Measurements from ENCODE around the gene KDM6A.
"Not testable (repeated sequence)": the region's sequence is repeated elsewhere in the genome, so short reads cannot be mapped to it uniquely, and the experiment has no call there.

The KDM6A gene

DNA sequence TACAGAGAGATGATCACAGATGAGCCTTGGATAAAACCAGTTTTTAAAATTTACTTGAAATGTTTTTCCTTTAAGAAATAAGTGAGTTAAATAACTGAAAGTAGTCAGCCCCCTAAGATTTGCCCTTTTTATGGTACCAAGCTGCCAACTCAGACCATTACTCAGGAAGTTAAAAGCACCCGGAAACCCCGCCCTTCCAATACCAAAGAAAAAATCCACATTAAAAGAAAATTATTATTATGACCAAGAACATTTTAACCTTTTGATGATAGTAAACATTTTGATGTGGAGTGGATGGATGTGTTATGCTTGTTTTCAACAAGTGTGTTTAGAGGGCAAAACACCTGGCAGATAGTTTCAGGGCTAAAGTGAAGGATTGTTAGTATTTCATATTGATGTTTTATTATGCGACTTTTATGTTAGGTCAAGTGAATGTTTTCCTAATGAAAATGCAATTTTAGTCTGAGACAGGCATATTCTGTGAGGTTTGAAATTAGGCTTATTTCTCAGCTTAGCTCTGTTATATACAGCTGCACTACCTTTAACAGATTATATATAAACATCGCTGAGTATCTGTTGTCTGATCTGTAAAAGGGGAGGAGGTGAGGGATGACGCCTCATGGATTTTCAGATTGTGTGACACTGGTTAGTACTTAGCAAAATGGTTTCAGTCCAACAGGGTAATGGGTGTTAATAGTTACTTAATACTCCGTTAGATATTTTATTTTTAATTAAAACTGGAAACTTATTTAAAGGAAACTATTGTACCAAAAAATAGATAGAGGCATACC is 89.0 kb downstream of the KDM6A start:
- DNase-seq (ENCODE audit: low read depth), result no peak

DNA sequence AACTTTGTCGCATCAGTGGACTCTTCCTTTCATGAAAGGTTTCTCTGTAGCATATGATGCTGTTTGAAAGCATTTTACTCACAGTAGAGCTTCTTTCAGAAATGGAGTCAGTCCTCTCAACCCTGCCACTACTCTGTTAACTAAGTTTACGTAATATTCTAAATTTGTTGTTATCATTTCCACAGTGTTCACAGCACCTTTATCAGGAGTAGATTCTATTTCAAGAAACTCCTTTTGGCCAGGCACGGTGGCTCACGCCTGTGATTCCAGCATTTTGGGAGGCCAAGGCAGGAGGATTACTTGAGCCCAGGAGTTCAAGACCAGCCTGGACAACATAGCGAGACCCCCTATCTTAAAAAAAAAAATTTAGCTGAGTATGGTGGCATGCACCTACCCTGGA is 90.0 kb downstream of the KDM6A start:
- no peak for DNase-seq (ENCODE audit: low read depth)

DNA sequence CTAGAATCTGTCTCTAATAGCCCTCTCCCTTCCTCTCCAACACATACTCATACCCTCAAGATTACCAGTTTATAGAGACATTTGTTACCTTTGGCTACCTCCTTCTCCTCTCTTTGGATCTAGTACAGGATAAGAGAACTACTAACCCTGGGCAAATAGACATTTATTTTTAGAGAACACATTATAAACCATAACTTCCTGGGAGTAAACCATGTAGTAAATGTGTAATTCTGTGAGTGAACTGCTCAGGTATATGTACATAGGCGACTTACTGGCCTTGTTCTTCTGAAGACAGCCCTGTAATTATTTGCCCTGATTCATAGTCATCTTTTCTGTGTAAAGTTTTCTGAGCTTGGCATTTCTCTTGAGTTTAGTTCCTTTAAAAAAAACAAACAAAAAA is 94.2 kb downstream of the KDM6A start:
- DNase-seq (ENCODE audit: low read depth), result no peak

DNA sequence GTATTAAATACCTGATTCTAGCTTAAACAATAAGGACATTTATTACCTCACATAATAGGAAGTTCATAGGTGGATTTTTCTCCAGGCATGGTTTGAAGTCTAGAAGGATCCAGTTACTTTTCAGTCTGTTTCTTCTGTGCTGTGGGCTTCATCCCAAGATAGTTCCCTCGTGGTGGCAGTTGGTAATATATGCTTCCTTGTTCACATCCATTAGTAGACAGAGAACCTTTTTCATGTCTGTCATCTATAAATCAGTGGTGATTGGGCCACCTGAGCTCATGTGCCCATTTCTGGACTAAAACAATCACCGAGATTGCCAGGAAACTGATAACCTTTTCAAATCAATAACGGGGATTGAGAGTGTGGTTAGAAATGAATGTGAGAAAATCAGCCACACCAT is 97.7 kb downstream of the KDM6A start:
- DNase-seq (ENCODE audit: low read depth), result no peak

DNA sequence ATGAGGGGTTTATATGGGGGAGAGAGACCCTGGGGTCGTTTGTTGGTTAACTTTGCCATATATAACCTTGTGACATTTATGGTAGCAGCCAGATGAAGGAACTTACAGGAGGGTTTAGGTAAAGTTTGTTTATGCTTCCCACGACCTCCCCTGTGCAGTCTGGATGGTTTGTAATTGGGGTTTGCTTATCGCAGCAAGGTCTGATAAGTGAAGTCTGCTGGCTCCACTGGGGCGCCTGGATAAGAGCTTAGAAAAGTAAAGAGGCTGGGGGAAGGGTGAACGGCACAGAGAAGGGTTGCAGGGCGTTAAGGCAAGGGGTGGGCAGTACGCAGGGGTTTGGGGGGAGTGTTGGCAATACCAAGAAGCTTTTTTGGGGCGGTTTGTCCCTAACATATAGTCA is 98.7 kb downstream of the KDM6A start:
- DNase-seq (ENCODE audit: low read depth), result no peak

DNA sequence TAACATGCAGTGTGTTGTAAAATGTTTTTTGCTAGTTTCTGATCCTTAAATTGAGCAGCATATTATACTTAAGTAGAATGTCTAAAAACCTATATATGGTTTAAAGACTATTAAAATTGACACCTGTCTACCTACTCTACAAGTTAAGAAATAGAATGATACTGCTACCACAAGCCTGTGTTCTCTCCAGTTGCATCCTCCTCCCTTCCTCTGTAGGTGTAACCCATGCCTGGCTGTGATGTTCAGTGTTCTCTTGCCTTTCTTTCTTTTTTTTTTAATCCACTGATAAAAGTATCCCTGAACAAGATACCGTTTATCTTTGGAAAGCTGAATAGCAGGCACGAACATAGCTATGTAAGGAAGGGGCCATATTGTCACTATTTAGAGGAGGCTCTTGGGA is 99.1 kb downstream of the KDM6A start:
- no peak for DNase-seq (ENCODE audit: low read depth)

DNA sequence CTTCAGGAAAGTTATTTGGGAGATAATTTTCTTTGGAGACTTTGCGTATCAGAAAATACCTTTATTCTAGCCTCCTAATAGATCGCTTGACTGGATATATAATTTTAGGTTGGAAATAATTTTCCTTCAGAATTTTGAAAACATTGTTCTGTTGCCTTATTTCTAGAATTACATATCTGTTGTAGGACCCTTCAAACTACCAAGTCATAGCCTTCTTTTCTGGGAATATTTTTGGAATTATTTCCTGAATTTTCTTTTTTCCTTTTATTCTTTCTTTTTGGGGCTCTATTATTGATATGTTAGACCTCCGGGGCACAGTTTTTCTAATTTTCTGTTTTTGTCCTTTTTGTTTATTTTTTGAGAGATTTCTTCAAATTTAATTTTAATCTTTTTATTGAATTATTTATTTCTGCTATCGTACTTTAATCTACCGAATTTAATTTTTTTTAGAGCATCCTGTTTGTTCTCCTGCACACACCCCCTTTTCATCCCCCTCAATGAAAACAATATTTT is 100.5 kb downstream of the KDM6A start:
- no peak for DNase-seq (ENCODE audit: low read depth)

DNA sequence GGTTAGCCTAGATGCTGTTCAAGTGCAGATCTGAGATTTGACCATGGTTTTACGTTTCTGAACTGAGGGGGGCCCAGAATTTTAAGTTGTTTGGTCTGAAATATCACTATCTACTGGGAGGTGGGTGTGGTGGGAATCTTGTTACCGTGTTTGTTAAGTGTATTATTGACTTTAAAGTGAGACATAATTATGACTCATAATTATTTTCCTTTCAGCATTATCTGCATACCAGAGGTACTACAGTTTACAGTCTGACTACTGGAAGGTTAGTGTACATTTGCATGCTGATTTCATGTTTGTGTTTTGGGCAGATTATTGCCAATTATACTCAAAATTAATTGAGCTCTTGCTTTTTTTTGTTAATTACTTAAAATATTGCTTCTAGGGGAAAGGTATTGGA is 101.5 kb downstream of the KDM6A start:
- peak; percentile 46 for DNase-seq (ENCODE audit: low read depth)

DNA sequence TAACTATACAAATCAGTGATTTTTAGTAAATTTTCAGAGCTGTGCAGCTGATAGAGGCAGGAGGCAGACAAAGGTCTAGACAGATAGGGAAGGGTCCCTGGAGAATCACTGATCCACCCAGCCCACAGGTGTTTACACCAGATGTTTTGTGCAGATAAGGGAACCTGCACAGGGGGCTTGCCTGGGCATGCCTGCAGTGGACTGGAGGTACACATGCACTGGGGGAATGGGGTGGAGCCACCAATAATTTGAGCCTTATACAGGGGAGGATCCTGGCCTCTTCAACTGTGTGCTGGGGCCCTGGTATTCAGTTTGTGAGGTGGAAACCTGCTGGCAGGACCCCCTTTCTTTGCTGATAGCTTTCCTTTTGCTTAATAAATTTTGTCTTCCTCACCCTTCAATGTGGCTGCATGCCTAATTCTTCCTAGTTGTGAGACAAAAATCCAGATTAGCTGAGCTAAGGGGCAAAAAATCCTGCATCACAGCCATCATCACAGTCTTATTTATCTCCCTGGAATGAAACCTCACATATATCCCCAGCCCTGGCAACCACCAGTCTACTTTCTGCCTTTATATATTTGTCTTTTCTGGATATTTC is 102.8 kb downstream of the KDM6A start:
- peak; percentile 13 for DNase-seq (ENCODE audit: low read depth)

DNA sequence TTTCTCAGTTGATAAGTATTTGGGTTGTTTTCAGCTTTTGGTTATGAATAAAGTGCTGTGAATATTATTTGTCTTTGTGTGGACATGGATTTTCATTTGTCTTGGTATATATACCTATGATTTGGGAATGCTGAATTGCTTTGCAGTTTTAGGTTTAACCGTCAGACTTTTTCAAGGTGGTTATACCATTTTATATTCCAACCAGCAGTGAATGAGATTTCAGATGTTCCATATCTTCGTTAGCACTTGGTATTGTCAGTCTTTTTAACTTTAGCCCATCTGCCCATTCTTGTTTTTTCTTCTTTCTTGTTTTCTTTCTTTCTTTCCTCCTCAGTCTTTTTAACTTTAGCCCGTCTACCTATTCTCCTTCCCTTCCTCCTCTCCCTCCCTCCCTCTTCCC is 106.0 kb downstream of the KDM6A start:
- DNase-seq (ENCODE audit: low read depth), result no peak

DNA sequence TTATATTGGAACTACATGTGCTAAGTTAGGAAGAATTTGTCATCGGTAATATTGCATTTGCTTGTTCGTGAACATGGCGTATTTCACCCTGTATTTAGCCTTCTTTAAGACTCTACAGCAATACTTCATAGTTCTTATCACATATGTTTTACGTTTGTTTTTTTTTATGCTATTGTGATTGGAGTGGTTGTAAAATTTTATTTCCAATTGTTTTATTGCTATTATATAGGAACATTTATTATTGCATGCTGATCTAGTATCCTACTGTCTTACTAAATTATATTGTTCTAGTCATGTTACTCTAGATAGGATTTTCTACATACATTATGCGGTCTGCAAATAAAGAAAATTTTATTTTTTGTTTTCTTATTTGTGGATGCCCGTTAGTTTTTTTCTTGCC is 107.4 kb downstream of the KDM6A start:
- no peak for DNase-seq (ENCODE audit: low read depth)

DNA sequence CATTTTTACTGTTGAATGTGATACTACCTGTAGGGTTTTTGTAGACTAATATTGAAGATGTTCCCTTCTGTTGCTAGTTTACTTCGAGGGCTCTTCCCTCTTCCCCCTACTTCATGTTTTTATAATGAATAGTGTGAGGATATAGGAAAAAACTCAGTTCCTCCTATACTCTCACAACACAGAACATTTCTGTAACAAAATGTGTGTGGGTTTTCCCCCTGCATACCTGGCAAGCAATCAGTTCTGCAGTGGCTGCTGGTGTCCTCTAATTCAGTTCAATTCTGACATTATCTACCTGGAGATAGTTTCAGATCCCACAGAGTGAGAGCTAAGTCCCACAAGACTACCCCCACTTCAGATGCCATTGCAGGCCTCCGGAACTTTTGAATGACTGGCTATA is 107.9 kb downstream of the KDM6A start:
- DNase-seq (ENCODE audit: low read depth), result no peak

DNA sequence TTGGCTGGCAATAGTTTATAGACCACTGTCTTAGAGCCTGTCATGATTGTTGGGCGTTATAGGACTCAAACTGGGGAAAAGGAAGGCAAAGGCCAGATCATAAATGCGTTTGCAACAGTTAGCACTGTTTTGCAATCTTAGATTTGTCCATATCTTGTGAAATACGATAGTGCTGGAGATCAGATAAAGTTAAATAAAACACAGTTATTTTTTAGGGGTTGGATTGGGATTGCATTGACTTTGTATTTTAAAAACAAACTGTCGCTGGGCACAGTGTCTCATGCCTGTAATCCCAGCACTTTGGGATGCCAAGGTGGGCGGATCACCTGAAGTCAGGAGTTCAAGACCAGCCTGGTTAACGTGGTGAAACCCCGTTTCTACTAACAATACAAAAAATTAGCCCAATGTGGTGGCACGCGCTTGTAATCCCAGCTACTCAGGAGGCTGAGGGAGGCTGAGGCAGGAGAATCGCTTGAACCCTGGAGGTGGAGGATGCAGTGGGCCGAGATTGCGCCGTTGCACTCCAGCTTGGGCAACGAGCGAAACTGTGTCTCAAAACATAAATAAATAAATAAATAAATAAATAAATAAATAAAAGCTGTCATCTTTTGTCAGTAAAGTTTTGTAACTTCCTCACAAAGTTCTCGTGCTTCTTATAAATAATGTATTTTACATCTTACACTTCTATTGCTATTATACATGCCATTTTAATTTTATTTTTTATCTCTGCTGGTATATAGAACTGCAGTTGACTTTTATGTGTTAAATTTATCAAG is 117.2 kb downstream of the KDM6A start:
- no peak for DNase-seq (ENCODE audit: low read depth)

DNA sequence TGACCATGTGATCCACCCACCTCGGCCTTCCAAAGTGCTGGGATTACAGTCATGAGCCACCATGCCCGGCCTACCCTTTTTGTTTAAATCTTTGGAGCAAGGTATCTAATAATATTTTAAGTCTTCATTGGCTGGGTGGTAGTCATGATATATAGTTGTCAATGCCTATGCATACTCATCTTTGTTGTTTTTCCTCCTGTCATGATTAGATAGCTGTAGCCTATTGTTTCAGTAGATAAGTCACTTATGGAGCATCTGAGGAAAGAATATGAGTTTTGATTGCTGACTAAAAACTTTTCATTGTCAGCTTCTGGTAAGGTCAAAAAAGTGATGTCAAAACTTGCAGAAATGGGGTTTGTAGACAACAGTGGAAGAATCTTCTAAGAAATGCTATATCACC is 119.8 kb downstream of the KDM6A start:
- DNase-seq (ENCODE audit: low read depth), result no peak

DNA sequence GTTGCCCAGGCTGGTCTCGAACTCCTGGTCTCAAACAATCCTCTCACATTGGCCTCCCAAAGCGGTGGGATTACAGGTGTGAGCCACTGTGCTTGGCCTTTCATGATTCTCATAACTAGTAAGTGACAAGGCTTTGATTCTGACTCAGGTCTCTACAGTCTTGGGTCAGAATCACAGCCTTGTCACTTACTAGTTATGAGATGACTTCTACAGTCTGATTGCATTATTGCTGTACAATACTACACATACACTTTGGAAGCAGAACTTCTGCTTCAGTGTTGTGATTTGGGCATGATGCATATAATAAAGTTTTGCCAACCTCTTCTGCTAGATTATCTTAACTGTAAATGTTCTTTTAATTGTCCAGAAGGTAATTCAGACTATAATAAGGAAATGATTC is 123.3 kb downstream of the KDM6A start:
- DNase-seq (ENCODE audit: low read depth), result no peak

DNA sequence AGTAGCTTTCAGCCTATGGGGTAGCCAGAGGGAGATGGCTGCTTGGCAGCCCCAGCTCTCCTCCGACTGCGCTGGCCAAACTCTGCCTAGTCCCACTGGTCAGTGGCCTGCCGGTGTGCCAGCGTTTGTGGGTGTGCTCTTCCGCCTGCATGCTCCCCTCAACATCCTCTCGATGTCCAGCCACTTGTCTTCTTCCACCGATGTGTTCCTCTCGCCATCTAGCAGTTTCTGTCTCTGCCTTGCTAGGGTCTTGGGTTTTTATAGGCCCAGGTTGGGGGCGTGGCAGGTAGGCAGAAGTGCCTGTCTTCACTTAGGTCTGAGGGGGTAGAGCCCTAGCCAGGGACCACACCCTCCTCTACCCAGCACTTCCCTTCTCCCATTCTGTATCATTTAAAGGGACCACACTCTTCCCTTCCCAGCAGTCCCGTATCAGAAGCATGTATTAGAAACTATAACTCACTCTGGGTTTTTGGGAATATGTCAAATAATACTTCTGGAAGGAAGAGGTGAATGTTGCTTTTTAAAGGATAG is 124.4 kb downstream of the KDM6A start:
- no peak for DNase-seq (ENCODE audit: low read depth)

DNA sequence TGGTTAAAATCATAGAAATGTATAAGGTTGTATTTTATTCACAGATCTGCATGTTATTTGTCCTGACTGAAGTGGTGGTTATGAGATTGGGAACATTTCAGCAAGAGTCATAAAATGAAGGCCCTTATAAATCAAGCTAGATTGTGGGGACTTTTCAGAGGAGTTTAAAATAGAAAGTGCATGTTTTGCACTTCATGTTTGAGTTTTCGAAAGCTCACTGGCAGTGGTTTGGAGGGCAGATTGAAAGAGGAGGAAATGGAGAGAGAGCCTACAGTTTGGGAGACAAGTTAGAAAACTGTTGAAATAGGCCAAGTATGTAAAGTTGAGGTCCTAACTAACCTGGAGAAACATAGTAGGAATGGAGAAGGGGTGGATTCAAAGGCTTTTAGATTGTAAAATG is 124.9 kb downstream of the KDM6A start:
- no peak for DNase-seq (ENCODE audit: low read depth)

DNA sequence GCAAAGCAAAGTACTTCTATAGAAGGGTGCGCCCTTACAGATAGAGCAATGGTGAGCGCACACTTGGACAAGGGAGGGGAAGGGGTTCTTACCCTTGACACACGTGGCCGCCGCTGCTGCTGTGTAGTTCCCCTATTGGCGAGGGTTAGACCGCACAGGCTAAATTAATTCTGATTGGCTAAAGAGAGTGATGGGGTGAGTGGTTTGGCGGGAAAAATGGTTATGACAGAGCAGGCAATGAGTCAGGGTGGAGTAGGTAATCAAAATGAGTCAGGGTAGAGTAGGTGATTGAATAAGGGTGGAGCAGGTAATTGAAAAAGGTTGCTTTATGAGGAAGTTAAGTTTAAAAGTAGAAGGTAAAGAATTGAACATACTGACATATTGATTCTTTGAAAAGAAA is 126.2 kb downstream of the KDM6A start:
- DNase-seq (ENCODE audit: low read depth), result not testable (repeated sequence)

DNA sequence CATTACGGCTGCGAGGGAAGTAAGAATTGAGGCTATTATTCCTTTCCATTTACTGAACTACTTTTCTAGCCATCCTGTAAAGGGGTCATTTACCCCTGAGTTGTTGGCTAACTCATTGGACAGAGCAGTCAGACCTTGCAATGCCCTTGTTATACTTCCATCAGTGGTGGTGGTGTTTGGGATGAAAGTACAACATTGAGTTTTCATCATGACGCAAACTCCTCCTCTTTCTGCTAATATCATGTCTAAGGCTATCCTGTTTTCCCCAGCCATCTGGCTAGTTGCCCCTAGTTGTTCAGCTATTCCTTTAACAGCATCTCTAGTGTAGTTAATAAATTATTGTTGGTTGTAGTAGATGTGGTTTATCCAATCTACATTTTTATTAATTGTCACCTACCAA is 126.9 kb downstream of the KDM6A start:
- DNase-seq (ENCODE audit: low read depth), result not testable (repeated sequence)

DNA sequence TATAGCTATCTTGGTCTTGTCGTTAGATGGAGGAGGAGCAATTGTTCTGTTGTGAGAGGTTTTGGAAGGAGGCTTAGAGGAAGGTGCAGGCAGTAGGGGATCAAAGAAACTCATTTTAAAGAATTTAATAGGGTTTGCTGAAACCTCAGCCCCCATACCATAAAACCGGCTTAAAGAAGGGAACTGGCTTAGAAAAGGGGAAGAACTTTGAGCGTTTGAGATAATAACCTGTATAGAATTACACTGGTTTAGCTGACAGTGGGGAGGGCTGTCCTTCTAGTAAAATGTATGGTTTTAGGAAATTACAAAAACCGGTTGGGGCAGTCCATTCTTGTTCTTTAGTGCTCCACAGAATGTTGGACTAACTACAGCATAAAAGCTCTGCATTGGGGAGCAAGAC is 128.1 kb downstream of the KDM6A start:
- no peak for DNase-seq (ENCODE audit: low read depth)

DNA sequence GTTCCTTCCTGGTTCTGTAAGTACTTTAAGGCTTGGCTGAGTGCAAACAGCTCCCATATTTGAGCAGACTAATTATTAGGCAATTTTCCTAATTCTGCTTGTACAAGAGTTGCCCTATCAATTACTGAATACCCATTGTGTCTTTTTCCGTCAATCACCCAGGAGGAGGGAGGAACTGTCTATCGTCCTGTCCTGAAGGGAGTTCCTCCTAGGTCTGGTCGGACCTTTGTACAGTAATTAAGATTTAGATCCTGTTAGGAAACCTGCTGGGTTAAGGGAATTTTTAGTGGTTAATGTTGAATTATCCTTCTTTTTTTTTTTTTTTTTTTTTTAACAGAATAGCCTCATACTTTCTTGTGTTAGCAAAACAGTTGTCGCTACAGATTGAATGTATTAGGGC is 130.1 kb downstream of the KDM6A start:
- no peak for DNase-seq (ENCODE audit: low read depth)

DNA sequence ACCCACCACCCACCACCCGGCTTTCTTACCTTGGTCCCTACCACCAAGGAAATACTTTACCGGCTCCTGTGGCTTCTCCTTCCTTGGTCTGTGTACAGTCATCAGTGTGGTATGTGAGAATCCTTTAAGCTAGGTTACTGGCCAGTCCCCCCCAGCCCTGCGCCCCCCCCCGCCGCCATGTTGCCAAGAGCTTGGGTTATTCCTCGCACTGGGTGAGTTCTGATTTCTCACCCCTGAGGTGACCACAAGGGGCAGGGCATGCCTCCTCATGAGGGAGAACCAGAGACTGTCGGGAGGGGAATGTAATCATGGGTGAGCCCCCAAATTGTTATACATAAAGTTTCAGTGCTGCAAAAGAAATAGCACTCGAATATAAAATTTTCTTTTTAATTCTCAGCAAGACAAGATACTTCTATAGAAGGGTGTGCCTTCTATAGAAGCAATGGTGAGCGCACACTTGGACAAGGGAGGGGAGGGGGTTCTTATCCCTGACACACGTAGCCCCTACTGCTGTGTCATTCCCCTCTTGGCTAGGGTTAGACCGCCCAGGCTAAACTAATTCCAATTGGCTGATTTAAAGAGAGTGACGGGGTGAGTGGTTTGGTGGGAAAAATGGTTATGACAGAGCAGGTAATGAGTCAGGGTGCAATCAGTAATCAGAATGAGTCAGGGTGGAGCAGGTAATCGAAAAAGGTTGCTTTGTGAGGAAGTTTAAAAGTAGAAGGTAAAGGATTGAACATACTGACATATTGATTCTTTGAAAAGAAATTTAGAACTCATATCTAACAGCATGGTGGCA is 133.2 kb downstream of the KDM6A start:
- DNase-seq (ENCODE audit: low read depth), result peak; percentile 33

Data from EH (cell line).